Activated T-cell treated with anti-CD3 and anti-CD28 coated beads for 4 hours (primary cell): Measurements from ENCODE around the gene BAZ1B.
"Not testable (repeated sequence)": the region's sequence is repeated elsewhere in the genome, so short reads cannot be mapped to it uniquely, and the experiment has no call there.

Experiments
- DNase-seq: peaks from one replicate; pipeline ENCODE4 v3.0.0-alpha.2; 2020

BAZ1B gene

GRCh38 chr7:73423519-73424488 lies 98.3 kb downstream of the BAZ1B start:
- no peak for DNase-seq

- not testable (repeated sequence) for DNase-seq
Measured at GRCh38 chr7:73420610-73421009, 101.5 kb downstream of the BAZ1B start.

- not testable (repeated sequence) for DNase-seq
Measured at GRCh38 chr7:73420016-73420415, 102.1 kb downstream of the BAZ1B start.

- DNase-seq: no peak
Measured at GRCh38 chr7:73418113-73418703, 103.9 kb downstream of the BAZ1B start.

- DNase-seq: not testable (repeated sequence)
Measured at GRCh38 chr7:73410541-73411131, 111.5 kb downstream of the BAZ1B start.

- DNase-seq: not testable (repeated sequence)
Measured at GRCh38 chr7:73404860-73405259, 117.2 kb downstream of the BAZ1B start.

GRCh38 chr7:73399185-73400050 lies 122.7 kb downstream of the BAZ1B start:
- peak; percentile 52 for DNase-seq

- DNase-seq: no peak
Measured at GRCh38 chr7:73397521-73398281, 124.4 kb downstream of the BAZ1B start.

GRCh38 chr7:73395538-73396503 lies 126.3 kb downstream of the BAZ1B start:
- no peak for DNase-seq

GRCh38 chr7:73394422-73394821 lies 127.7 kb downstream of the BAZ1B start:
- DNase-seq: no peak

- DNase-seq: no peak
Measured at GRCh38 chr7:73391396-73391795, 130.7 kb downstream of the BAZ1B start.
